Type B pancreatic cell (in vitro differentiated cells): Measurements from ENCODE around the gene HPS1. TPM values are rescaled to one million over a fixed set of nuclear protein-coding genes. Genes with fewer than 3 reads are reported as not detected.

Source experiments
- DNase-seq: peaks from one replicate; pipeline ENCODE4 v3.0.0; 2021; ENCODE audit warnings: mixed read lengths; ENCODE audit not compliant: unreplicated experiment; ENCODE audit errors: extremely low spot score
- H3K27ac Mint-ChIP-seq: 2 replicates; pipeline ENCODE4 v1.8.0; 2021; ENCODE audit warnings: mild to moderate bottlenecking, mixed read lengths
- H3K27me3 Mint-ChIP-seq: 2 replicates; pipeline ENCODE4 v1.8.0; 2021; ENCODE audit warnings: mixed read lengths
- H3K36me3 Mint-ChIP-seq: 2 replicates; pipeline ENCODE4 v1.8.0; 2021; ENCODE audit warnings: mixed read lengths
- H3K4me1 Mint-ChIP-seq: one replicate; pipeline ENCODE4 v1.8.0; 2021; ENCODE audit warnings: mixed read lengths; ENCODE audit not compliant: unreplicated experiment
- H3K4me3 Mint-ChIP-seq: 2 replicates; pipeline ENCODE4 v1.8.0; 2021; ENCODE audit warnings: mild to moderate bottlenecking, mixed read lengths
- H3K9me3 Mint-ChIP-seq: 2 replicates; pipeline ENCODE4 v1.8.0; 2021; ENCODE audit warnings: mixed read lengths
- CTCF ChIP-seq: fragments of 200-600 bp; sonication (generic); conservative IDR thresholded peaks from 2 replicates; pipeline ENCODE4 v1.5.0; 2021; ENCODE audit warnings: antibody characterized with exemption, mild to moderate bottlenecking
- total RNA-seq: library from RNA; stranded (reverse); gene quantifications from 2 replicates; pipeline ENCODE4 v1.2.1, GENCODE V29; 2021; ENCODE audit warnings: low replicate concordance

Gene HPS1
- total RNA-seq, 1 donor from 2014 or later, result 60.5 TPM

DNA sequence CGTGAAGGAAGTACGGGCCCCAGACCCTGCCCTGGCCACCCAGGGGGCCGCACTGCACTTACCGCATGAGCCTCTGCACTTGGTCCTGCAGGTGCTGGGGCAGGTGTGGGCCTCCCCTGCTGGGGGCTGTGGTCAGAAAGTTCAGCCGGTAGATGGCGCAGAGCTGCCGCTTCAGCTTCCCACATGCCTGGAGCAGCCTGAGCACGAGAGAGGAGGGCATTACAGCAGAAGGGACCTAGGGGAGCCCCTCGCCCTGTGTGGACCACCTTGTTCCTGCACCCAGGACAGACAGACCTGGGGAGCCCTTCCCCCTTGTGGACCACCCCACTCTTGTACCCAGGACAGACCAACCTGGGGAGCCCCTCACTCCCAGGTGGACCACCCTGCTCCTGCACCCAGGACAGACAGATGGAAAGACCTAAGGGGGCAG lies 23.0 kb downstream of the HPS1 start:
- DNase-seq, result no peak
- no peak overlapping the region for H3K27ac Mint-ChIP-seq
- peaks cover 8% of the 10 kb centered on the region for H3K36me3 Mint-ChIP-seq
- H3K4me3 Mint-ChIP-seq, result no peak overlapping the region
- H3K4me1 Mint-ChIP-seq, result peaks cover 3% of the 10 kb centered on the region
- no peaks in the 10 kb centered on the region for H3K27me3 Mint-ChIP-seq
- no peaks in the 10 kb centered on the region for H3K9me3 Mint-ChIP-seq
- peak; percentile 53 for TF ChIP-seq CTCF

DNA sequence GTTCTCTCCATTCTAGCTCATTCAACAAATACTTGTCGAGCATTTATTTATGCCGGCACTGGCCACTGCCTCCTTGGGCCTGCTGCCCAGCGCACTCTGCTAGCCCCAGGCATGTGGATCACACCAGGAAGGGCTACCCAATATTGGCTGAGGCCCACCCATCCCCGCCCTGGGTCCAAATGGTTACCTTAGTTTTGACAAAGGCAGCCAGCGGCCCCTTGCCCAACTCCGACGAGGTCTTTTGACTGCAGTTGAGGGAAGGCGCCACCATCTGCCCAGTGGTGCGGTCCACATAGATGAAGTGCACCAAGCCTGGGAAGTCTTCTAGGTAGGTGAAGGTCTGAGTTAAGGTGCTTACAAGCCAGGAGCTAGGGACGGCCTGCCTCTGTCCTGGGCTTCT lies 24.6 kb downstream of the HPS1 start:
- peaks cover 3% of the 10 kb centered on the region for H3K4me1 Mint-ChIP-seq
- H3K27ac Mint-ChIP-seq, result no peak overlapping the region
- TF ChIP-seq CTCF, result no peak
- peaks cover 4% of the 10 kb centered on the region for H3K36me3 Mint-ChIP-seq
- no peaks in the 10 kb centered on the region for H3K27me3 Mint-ChIP-seq
- H3K9me3 Mint-ChIP-seq, result no peaks in the 10 kb centered on the region
- H3K4me3 Mint-ChIP-seq, result no peak overlapping the region
- DNase-seq, result no peak

- Mint-ChIP-seq H3K9me3 (no peaks in the 10 kb centered on the region), H3K36me3 (peaks cover 4% of the 10 kb centered on the region), H3K4me3 (no peak overlapping the region), H3K27me3 (no peaks in the 10 kb centered on the region), H3K27ac (no peak overlapping the region), H3K4me1 (peaks cover 10% of the 10 kb centered on the region)
- no peak for DNase-seq
- TF ChIP-seq CTCF, result no peak
Measured at GRCh38 chr10:98420786-98421185, 25.9 kb downstream of the HPS1 start.

DNA sequence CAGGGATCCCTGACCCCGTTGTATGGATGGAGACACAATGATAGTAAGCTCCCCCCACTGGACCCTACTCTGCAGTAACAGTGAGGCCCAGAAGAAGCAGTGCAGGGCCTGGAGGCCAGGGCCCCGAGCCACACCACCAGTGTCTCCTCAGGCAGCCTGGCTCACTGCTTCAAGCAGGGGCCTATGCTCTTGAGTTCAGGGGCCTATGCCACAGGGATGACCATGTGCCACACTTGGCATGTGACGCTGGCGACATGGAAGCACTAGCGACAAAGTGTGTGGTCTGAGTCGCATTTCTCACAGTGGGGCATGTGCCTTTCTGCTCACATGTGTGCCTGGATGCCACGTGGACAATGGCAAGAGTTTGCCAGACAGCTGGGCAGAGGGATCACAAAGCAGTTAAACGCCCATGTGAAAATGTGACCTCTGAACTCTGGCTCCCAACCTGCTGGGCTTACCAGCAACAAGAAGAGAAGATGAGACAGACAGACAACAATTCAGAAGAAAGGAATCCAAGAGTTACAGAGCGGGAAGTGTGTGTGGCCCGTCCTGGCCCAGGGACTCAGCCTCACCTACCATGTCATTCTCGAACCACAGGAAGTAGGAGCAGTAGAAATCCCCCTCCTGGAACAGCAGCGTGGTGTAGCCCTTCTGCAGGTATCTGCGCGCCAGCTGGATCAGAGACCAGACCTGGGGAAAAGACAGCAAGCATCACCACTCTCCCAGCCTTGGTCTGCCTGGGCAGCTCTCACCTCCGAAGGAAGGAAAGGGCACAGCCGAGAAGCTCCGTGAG lies 27.1 kb downstream of the HPS1 start:
- no peaks in the 10 kb centered on the region for H3K27me3 Mint-ChIP-seq
- no peak overlapping the region for H3K4me3 Mint-ChIP-seq
- H3K9me3 Mint-ChIP-seq, result no peaks in the 10 kb centered on the region
- peaks cover 4% of the 10 kb centered on the region for H3K36me3 Mint-ChIP-seq
- TF ChIP-seq CTCF, result no peak
- H3K27ac Mint-ChIP-seq, result no peak overlapping the region
- no peak for DNase-seq
- peaks cover 13% of the 10 kb centered on the region for H3K4me1 Mint-ChIP-seq

- Mint-ChIP-seq H3K9me3 (no peaks in the 10 kb centered on the region), H3K4me3 (no peak overlapping the region), H3K27me3 (no peaks in the 10 kb centered on the region), H3K36me3 (peaks cover 4% of the 10 kb centered on the region), H3K4me1 (peaks cover 13% of the 10 kb centered on the region), H3K27ac (no peak overlapping the region)
- TF ChIP-seq CTCF, result no peak
- DNase-seq, result no peak
Measured at GRCh38 chr10:98418665-98419468, 27.9 kb downstream of the HPS1 start.
